H1 (cell line): ENCODE data around the gene NODAL.

ENCODE experiments used
- EZH2 ChIP-seq: fragments of 200-600 bp; sonication (generic); IDR thresholded peaks from 2 replicates; pipeline ENCODE4 v1.7.1; 2012; ENCODE audit warnings: low read depth, mild to moderate bottlenecking, moderate library complexity, low read length, inconsistent platforms; ENCODE audit not compliant: severe bottlenecking
- JUN ChIP-seq: IDR thresholded peaks from 2 replicates; pipeline ENCODE4 v1.6.1; 2011; ENCODE audit warnings: low read depth, mild to moderate bottlenecking, improper control_type of control experiment, low read length
- JUND ChIP-seq: IDR thresholded peaks from 2 replicates; pipeline ENCODE4 v1.6.1; 2011; ENCODE audit warnings: mild to moderate bottlenecking, improper control_type of control experiment, low read length
- POLR2AphosphoS5 ChIP-seq: IDR thresholded peaks from 2 replicates; pipeline ENCODE4 v1.6.1; 2011; ENCODE audit warnings: low read depth, low read length
- RAD21 ChIP-seq, 2 experiments: IDR thresholded peaks in 1 of 2; conservative IDR thresholded peaks in 1 of 2; 2 replicates each; pipeline ENCODE4 v1.6.1; 2011; ENCODE audit warnings: low read depth in 2 of 2, low read length in 2 of 2, improper control_type of control experiment in 1 of 2, inconsistent platforms in 1 of 2, mild to moderate bottlenecking in 1 of 2, moderate library complexity in 1 of 2
- TF ChIP-seq, protein P1 (sequence below), 3 experiments: IDR thresholded peaks; 1 replicate in 2 of 3; 2 replicates in 1 of 3; pipeline versions ENCODE4 v1.5.1 to v1.6.1; 2011; ENCODE audit warnings: low read length in 3 of 3, mild to moderate bottlenecking in 3 of 3, inconsistent platforms in 2 of 3, low read depth in 1 of 3, moderate library complexity in 1 of 3; ENCODE audit not compliant: insufficient read depth in 1 of 3; ENCODE audit errors: control extremely low read depth in 1 of 3
- TF ChIP-seq, protein P2 (sequence below): IDR thresholded peaks from 2 replicates; pipeline ENCODE4 v1.6.1; 2011; ENCODE audit warnings: low read length, improper control_type of control experiment
- TF ChIP-seq, protein P3 (sequence below): IDR thresholded peaks from 2 replicates; pipeline ENCODE4 v1.6.1; 2012; ENCODE audit warnings: inconsistent platforms

DNA sequence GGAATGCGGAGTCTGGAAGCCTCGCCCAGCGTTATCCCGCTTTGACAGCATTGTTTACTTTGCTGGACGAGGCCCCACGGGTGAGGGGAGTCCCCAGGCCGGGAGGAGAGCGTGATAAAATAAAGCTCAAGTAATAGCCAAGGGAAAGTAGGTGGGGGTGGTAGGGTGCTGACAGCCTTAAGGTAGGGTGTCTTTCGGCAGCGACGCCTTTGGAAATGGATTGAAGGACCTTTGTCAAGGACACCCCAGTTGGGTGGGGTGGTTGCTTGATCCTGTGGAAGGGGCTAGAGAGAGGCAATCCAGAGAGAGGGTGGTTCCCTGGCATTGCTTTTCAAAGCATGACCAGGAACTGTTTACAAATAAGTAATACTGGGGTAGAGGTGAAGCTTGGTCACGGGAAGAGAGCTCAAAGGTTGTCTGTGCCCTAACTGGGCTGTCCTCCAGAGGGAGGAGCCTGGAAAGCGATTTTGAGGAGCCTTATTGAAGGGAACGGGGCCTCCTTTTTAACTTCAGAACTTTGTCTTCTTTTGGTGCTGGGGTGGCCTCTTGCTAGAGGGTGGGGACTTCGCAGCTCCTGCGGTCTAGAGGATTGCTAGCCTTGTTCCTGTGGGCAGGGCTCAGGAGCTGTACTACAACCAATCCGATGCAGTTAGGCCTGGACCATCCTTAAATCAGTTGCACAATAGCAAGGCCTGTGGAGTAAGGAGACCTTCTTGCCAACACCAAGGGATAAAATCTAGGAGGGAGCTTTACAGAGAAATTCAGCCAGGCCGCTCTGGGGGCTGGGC is 36.2 kb downstream of the NODAL start:
- TF ChIP-seq POLR2AphosphoS5 (no peak), JUND (no peak), EZH2 (no peak), JUN (no peak), RAD21 (IDR thresholded peaks at IDR 0.05 in 1 of 2, conservative IDR thresholded peaks at IDR 0.05 in 1 of 2; ENCODE audit: low read depth in 2 of 2, low read length in 2 of 2) (no peak)
- TF ChIP-seq, protein P1, sequence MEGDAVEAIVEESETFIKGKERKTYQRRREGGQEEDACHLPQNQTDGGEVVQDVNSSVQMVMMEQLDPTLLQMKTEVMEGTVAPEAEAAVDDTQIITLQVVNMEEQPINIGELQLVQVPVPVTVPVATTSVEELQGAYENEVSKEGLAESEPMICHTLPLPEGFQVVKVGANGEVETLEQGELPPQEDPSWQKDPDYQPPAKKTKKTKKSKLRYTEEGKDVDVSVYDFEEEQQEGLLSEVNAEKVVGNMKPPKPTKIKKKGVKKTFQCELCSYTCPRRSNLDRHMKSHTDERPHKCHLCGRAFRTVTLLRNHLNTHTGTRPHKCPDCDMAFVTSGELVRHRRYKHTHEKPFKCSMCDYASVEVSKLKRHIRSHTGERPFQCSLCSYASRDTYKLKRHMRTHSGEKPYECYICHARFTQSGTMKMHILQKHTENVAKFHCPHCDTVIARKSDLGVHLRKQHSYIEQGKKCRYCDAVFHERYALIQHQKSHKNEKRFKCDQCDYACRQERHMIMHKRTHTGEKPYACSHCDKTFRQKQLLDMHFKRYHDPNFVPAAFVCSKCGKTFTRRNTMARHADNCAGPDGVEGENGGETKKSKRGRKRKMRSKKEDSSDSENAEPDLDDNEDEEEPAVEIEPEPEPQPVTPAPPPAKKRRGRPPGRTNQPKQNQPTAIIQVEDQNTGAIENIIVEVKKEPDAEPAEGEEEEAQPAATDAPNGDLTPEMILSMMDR (IDR thresholded peaks at IDR 0.05; ENCODE audit: control extremely low read depth in 1 of 3, insufficient read depth in 1 of 3, low read depth in 1 of 3, low read length in 3 of 3) = no peak
- TF ChIP-seq, protein P2, sequence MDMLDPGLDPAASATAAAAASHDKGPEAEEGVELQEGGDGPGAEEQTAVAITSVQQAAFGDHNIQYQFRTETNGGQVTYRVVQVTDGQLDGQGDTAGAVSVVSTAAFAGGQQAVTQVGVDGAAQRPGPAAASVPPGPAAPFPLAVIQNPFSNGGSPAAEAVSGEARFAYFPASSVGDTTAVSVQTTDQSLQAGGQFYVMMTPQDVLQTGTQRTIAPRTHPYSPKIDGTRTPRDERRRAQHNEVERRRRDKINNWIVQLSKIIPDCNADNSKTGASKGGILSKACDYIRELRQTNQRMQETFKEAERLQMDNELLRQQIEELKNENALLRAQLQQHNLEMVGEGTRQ = no peak
- TF ChIP-seq, protein P3, sequence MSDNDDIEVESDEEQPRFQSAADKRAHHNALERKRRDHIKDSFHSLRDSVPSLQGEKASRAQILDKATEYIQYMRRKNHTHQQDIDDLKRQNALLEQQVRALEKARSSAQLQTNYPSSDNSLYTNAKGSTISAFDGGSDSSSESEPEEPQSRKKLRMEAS = no peak
